Suppressor macrophage treated with lipopolysaccharide for 1 hour (primary cell): ENCODE data around the gene MYH6.

ENCODE experiments used
- DNase-seq, 3 donors: peaks; one replicate each; pipeline ENCODE4 v3.0.0-alpha.2; 2020 to 2022

Gene MYH6

DNA sequence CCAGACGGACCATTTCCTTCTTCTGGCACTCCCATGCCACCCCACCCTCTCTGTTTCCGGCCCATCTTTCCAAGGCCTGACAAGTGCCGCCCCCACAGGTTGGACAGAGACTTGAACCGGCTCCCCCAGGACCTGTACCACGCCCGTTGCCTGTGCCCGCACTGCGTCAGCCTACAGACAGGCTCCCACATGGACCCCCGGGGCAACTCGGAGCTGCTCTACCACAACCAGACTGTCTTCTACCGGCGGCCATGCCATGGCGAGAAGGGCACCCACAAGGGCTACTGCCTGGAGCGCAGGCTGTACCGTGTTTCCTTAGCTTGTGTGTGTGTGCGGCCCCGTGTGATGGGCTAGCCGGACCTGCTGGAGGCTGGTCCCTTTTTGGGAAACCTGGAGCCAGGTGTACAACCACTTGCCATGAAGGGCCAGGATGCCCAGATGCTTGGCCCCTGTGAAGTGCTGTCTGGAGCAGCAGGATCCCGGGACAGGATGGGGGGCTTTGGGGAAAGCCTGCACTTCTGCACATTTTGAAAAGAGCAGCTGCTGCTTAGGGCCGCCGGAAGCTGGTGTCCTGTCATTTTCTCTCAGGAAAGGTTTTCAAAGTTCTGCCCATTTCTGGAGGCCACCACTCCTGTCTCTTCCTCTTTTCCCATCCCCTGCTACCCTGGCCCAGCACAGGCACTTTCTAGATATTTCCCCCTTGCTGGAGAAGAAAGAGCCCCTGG is 32.4 kb downstream of the MYH6 start:
- no peak for DNase-seq

DNA sequence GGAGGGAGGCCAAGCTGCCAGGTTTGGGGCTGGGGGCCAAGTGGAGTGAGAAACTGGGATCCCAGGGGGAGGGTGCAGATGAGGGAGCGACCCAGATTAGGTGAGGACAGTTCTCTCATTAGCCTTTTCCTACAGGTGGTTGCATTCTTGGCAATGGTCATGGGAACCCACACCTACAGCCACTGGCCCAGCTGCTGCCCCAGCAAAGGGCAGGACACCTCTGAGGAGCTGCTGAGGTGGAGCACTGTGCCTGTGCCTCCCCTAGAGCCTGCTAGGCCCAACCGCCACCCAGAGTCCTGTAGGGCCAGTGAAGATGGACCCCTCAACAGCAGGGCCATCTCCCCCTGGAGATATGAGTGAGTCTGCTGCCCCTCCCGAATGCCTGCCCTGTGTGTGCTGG is 35.0 kb downstream of the MYH6 start:
- DNase-seq = no peak

DNA sequence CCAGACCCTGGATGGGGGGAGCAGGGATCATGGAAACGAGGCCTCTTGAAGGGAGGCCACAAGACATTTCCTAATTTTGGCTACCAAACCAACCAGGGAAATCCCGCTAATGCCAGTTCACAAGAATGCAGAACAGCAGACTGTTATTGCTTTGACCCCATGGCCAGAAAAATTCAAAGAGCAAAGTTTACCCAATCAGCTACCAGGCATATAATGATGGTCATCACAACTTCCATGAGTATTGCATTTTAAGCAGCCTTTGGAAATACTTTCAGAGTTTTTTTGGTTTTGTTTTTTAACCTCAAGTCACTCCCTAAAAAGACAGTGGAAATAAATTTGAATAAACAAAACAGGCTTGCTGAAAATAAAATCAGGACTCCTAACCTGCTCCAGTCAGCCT is 35.6 kb downstream of the MYH6 start, which contains the start of gene IL25:
Gene IL25, plus strand, starts transcription at position 301 of the 400 bp plus-strand sequence.
- no peak for DNase-seq

DNA sequence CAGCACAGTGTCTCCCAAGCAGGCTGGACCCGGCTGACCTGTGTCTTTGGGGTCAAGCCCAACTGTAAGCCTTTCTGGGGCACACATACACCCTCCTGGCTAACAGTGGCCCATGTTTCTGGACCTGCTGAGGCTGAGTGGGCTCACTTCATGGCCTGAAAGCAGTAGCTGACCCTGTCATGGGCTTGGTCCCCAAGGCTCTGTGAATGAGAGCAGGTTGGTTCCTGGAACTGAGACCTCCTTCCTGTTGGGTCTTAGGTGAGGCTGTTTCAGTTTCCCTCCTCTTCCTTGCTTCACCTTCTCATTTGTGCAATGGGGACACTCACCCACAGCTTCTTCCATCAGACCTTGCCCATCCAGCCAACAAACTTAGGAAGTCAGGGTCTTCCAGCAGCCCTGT is 36.2 kb downstream of the MYH6 start:
- no peak for DNase-seq

DNA sequence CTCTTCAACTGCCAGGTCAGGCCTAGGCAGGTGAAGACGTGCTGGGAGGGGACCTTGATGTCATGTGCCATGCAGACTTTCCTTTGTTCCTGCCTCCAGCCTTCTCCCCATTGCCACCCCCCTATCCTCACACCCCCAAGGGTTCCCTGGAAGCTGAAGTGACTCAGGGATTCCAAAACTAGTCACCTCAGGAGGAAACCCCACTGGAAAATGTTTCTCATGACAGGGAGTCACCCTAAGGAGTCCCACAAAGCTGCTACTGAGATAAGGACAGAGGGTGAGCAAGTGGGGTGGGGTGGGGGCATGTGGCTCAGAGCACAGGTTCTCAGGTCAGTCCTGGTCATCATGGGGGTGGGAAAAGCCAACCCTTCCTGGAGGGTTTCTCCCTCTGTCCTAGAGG is 37.9 kb downstream of the MYH6 start:
- DNase-seq = no peak

DNA sequence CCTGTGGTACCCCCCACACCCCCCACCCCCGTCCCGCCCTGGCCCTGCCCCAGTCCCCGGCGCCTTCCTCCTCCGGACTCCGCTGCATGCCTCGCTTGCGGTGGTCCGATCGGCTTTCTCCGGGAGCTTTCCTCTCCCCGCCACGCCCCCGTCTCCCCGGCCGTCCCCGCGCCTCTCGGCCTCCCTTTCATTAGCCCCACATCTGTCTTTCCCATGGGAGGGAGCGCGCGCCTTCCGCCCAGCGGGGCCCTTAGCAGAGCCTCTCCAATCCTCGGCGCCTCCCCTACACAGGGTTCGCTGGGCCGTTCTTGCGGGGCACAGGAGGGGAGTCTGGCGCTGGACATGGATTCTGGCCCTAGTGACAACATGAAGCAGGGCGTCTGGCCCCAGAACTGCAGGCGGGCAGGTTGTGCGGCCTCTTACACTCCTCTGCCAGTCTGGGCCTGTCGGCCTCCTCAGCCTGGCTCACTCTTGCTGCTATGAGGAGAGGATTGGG is 41.6 kb downstream of the MYH6 start:
- DNase-seq = no peak

DNA sequence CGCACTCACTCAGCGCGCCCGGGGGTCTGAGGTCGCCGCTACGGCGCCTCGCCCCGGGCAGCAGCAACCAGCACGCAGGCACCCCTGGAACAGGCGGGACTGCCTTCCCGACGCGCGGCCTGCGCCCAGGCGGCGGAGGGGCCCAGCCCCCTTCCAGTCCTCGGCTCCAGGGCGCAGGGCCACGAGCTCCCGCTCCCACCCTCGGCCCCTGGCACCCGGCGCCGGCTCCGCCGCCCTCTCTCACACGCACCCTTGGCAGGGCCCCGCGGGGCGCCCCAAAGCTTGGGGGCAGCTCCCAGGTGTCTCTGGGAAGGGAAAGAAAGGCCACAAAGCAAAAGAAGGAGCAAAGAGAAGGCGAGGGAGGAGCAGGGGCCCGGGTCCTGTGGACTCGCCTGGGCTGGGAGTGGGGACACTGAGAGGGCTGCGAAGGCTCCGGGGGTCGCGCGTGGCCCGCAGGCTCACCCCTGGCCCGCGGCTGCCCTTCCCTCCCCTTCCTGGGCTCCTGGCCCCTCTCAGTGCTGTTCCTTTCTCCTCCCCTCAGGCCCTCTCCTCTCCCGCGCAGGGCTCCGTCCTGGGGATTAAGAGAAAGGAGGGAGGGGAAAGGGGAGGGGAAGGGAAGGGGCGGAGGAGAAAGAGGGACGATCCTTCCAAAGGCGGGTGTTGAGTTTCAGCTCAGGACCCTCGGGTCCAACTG is 42.2 kb downstream of the MYH6 start:
- DNase-seq = no peak

DNA sequence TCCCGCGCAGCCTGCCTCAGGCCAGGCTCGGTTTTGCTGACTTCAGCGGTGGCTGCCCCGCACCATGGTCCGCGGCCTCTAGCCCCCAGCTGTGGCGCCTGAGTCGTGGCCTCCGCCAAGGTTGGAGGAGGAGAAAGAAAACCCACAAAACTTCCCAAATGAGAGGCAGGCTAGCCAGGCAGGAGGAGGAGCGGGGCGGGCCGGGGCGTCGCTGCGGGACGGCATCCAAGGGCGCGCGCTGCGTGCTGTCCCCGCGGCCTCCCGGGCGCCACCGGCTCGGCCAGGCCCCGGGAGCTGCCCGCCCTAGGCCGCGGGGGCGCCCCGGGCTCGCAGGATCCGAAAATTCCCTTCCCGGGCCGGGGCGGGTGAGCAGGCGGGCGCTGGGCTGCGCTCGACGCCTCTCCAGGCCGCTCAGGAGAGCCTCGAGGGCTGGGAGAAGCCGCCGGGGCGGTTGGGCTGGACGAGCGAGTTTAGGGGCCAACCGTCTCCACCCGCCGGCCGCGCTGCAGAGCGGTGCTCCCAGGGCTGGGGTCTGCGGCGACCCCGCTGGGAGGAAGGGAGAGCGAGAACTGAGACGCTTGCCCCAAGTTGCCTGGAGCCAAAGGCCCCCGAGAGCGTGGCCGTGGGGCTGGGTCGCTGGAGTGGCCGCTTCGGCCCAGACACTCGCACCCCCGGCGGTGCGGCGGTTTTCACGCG is 42.9 kb downstream of the MYH6 start, which contains the start of gene EFS:
Gene EFS, minus strand, starts transcription at position 137 of the 696 bp plus-strand sequence. CDS start 147 bp downstream, outside the sequence.
- DNase-seq = peak in 1 of 3 donors; percentile 30

DNA sequence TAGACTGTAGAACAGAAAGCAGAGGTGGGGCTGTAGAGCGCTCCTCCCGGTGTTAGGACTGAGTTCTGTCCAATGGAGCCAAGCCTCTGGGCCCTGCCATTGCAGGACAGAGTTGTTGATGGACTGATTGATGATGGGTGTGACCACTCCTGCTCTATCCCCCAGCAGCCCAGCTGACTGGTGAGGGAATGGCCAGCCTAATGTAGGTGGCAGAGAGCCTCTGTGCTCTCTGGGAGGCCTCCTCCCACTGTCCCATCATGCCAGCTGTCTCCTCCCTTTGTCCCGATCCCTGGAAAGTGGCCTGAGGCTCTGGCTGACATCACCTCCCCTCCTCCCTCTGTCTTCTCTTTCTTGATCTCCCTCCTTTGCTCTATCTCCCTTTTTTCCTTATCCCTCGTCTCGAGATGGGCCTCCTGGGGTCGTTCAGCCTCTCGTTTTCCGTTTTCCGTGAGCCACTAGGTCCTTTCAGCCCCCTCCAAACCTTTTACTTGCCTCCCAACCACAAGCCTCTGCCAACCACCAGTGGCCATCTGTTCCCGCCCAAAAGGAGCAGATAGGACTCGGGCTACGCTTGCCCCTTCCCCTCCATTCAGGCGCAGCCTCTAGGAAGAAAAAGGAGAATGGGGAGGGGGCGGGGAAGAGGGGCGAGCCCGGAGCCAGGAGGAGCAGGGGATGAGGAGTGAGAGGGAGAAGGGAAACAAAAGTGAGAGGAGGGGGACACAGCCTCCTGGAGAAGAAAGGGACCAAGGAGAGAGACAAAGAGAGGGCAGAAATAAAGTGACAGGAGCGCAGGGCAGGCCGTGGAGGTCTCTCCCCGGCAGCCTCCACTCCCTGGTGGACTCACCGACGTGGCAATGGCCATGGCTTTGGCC is 43.7 kb downstream of the MYH6 start:
- no peak for DNase-seq

DNA sequence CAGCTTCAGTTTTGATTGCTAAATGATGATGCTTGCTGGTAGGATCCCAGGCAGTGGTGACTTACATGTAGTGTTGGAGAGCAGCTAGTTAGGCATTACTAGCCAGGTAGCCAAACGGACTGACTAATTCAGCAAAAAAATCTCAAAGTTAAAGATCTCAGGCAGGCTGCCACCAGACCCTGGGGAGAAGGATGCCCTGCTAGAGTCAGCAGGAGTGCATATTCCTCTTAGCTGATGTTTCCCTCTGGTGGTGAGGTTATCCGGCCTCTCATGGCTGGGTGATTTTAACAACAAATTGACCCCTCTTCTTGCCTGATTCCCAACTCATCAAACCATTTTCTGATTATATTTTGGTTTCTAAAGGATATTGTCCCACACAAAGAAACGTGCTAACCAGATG is 45.9 kb downstream of the MYH6 start:
- no peak for DNase-seq

DNA sequence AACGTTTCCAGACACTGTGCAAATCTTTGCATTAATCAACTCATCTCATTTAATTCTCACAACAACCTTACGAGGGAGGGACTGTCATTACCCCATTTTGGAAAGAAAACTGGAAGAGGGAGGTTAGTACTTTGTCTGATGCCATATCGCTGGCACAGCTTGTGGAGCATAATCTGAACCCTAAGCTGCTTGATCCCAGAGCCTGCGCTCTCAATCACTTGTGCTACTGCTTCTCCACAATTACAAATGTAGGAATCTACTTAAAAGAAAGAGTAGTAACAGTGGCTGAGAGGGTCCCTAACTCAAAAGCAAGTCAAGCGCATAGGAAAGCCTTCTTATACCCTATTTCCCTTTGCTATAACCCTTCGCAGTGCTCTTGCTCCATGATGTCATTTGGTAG is 46.3 kb downstream of the MYH6 start:
- no peak for DNase-seq

DNA sequence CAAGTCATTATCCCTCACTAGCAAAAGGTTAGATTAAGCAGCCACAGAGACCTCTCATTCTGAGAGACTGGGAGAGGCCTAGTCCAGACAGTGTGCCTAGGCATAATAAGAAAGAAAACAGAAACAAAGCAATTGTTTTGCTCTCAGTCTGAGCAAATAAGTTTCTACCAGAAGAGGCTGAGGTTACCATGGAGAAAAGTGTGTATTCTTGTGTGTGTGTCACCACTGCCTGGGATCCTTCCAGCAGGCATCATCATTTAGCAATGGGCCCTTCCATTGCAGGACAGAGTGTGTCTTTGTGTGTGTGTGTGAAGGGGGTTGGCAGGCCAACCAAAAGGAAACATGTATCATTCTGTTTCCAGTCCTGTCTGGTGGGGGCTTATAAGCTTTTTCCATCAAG is 46.8 kb downstream of the MYH6 start:
- DNase-seq = no peak

DNA sequence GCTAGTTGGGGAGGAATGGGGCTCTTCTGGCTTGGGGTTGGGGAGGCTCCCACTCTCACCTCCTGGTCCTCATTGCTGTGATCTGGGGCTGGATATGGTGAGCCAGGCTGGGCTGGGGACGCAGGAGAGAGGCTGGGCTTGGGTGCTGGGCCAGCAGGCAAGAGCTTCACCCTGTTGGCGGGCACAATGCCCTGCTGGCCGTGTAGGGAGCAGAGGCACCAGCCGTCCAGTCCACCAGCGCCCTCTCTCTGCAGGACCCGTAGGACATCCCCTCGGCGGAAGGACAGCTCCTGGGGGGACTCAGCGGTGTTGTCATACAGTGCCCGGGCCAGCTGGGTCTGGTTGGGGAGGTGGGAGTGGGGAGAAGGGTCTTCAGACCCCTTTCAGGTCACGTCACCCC is 47.6 kb downstream of the MYH6 start:
- DNase-seq = no peak

DNA sequence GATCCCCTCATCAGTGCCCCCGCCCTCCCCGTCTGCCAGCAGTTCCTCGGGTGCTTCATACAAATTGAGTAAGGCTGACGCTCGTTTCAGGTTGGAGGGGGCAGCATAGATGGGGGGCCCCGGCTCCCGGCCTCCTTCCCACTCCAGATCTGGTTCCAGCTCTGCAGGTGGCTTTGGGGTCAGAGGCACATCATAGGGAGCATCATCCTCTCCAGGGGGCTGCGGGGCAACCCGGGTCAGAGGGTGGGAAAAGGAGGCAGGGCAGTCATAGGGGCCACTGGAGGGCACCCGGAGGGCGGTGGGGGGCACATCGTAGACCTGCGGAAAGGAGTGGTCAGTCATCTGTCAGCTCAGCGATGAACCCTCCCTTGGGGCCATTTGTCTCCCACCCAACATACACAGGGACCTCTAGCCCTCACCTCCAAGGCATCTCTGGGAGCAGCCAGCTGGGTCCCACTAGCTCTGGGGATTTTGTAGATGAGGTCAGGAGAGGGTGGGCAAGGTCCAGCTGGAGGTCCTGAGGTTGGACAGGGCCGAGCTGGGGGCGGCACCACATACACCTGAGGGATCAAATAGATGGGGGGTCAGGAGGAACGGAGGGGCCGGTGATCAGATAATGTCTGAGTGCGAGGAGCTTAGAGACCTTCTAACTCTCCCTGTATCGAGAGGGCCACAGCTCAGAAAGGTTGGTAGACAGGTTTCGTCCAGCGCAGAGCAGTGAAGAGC is 48.2 kb downstream of the MYH6 start:
- DNase-seq = no peak

DNA sequence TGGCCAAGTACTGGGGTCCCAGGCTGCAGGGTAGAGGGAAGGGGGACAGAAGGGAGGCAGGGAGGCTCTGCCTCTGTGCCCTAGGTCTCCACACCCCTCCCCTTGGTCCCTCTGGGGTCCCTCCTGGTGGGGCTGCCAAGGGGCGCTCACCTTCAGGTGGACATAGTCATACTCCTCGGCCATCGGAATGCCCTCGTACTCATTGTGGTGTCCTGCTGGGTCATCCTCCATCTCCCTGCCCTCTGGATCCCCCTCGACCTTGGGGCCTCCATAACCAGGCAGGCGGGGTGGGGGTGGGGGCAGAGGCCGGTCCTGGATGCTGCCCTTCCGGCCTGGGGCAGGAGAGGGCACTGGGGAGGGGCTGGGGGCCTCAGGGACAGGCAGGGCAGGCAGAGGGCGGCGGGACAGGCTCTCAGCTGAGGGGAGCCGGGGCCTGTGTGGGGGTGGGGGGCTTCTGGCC is 48.9 kb downstream of the MYH6 start:
- DNase-seq = no peak

DNA sequence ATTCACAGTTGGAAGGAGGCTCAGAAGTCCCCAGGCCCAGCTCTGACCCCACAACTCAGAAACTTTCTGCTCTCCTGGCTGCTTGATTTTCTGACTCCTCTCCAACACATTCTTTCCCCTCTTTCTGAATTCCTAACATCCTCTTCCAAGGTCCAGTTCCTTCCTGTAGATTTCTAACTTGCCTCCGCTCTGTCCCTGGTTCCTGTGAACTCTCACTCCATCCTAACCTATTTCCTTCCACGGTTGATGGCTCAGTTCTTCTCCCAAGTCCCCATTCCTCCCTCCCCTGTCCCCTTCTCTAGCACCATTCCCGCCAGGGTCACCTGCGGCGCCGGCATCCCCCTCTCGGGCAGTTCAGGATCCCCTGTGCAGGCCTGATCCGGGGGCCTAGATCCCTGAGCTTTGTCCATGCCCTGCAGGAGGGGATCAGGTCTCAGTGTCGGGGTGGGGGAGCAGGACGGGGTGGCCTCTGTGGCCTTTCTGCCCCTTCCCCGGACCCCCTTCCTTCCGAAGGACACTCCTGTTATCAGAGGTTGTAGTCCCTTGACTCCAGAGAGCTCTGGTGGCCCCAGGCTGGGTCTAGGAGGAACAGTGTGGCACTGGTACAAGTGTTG is 49.4 kb downstream of the MYH6 start:
- no peak for DNase-seq

DNA sequence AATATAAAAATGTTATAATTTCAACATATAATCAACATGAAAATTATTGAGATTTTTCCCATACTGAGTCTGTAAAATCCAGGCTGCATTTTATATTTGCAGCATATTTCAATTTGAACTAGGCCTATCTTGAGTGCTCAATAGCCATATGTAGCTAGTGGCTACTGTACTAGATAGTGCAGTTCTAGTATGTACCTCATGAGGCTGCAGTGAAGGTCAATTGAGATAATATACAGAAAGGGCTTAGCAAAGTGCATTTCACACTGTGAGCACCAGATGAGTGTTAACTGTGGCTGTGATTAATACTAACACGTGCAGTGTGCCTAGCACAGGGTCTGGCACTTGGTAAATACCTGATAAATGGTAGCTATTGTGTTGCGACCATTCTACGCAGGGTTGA is 50.0 kb downstream of the MYH6 start:
- DNase-seq = no peak

DNA sequence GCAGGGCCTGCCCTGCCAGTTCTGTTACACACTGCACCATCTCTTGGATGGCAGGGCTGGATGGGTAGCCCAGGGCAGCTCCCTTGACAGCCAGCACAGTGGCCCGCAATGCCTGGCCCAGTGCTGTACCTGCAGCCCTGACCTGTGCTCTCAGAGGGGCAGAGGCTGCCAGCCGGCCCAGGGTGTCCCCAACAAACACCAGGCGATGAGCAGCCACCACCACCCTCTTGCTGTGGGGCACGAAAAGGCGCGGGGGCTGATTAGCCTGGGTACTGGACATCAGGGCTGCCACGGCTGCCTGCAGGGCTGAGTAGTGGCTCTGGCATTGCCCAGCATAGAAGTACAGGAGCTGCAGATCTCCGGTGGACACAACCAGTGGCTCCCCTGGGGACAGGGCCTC is 50.8 kb downstream of the MYH6 start:
- no peak for DNase-seq

DNA sequence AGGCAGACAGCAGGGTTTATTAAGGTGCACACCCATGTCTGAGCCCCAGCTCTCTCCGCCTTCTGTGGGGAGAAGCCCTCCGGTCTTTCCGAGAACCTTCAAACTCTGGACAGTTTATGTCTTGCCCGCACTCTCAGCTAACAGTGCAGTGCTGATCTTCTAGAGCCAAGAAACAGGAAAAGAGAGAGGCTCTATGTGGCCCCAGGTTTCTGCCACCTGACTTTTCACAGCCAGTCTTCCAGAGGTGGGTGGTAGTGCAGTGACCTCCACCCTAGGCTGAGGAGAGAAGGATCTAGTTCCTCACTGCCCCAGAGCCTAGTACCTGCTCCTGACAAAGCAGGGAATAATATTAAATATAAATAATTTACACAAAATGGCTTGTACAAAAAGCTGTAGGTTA is 51.4 kb downstream of the MYH6 start:
- DNase-seq = no peak

DNA sequence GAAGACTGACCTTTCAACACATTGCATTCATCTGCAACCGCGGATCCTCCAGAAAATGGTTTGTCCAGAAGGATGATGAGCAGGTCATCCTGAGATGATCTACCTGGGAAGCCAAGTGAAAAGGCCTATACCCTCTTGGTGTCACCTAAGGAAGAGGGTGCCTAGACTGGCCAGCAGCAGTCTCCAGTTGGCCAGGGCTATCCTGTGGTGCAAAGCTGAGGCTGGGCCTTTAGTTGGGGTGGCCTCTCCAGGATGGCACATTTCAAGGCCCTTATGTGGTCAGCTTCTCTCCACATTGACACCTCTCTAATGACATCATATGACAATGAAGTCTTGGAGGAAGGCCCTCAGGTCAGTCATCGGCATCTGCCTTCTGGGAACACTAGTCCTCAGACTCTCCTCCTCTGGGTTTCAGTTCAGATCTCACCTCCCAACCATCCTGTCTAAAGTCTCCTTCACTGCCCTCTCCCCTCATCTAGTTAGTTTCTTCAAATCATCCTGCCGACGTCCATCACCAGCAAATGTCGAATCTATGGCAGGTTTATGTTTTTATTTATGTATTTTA is 52.1 kb downstream of the MYH6 start:
- no peak for DNase-seq

DNA sequence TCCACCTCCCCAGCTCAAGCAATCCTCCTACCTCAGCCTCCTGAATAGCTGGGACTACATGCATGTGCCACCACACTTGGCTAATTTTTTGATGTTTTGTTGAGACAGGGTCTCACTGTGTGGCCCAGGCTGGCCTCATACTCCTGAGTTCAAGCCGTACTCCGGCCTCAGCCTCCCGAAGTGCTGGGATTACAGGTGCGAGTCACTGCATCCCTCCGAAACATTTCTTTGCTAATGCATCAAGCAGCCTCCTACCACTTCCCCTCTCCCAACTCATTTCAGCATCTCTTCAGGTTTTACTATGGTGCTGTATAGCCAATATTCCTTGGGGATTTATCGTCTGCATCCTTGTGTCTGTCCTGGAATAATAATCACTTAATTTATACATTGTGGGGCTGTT is 53.1 kb downstream of the MYH6 start:
- no peak for DNase-seq
